CD4-positive, alpha-beta T cell treated with Interferon gamma for 1 hour (primary cell): ENCODE results near the gene NAPEPLD.
"Not testable (repeated sequence)": the region's sequence is repeated elsewhere in the genome, so short reads cannot be mapped to it uniquely, and the experiment has no call there.

ENCODE experiments used
- DNase-seq: peaks from one replicate; pipeline ENCODE4 v3.0.0-alpha.2; 2020

The NAPEPLD gene

GRCh38 chr7:103059471-103059870 lies 89.4 kb downstream of the NAPEPLD start:
- no peak for DNase-seq

DNA sequence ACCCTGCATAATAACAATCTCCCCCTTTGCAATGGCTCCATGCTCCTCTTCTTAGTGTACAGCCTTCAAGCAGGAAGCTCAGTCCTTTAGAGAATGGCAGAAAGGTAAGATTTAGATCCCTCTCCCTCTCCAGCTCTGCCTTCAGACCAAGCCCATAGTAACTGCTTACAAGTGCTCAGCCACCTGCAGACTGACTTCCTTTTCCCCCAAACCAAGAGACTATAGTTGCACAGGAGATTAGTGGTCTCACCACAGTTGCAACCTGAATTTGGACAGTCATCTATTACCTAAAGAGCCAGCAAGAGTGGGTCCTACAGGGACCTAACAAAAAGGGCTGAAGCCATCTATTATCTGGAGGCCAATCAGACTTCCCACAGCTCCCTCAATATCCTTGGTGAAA lies 90.8 kb downstream of the NAPEPLD start:
- DNase-seq, result no peak

- not testable (repeated sequence) for DNase-seq
Observed at GRCh38 chr7:103056006-103056405, 92.9 kb downstream of the NAPEPLD start.

GRCh38 chr7:103051519-103051918 lies 97.4 kb downstream of the NAPEPLD start:
- DNase-seq, result no peak
